G401 (cell line): ENCODE data around the gene GSG1L. TPM values are rescaled to one million over a fixed set of nuclear protein-coding genes. Genes with fewer than 3 reads are reported as not detected.
A peak's percentile ranks its signal among the peaks of the same experiment; 100 is the strongest.

ENCODE experiments used
- DNase-seq: peaks from one replicate; pipeline ENCODE4 v3.0.0-alpha.2; 2015; ENCODE audit warnings: low spot score
- in situ Hi-C: cut with HindIII; loops from 2 replicates; pipeline ENCODE4 v1.10.0; 2016; ENCODE audit warnings: low sequenced_read_pairs, mixed read lengths
- total RNA-seq: library from RNA; depleted of rRNA; stranded (reverse); fragments of >200 nt; shearing (Covaris generic); gene quantifications from 2 replicates; pipeline ENCODE4 v1.2.3, GENCODE V29; 2014

GSG1L gene
- total RNA-seq, 1 experiment from 2014 or later = not detected

DNA sequence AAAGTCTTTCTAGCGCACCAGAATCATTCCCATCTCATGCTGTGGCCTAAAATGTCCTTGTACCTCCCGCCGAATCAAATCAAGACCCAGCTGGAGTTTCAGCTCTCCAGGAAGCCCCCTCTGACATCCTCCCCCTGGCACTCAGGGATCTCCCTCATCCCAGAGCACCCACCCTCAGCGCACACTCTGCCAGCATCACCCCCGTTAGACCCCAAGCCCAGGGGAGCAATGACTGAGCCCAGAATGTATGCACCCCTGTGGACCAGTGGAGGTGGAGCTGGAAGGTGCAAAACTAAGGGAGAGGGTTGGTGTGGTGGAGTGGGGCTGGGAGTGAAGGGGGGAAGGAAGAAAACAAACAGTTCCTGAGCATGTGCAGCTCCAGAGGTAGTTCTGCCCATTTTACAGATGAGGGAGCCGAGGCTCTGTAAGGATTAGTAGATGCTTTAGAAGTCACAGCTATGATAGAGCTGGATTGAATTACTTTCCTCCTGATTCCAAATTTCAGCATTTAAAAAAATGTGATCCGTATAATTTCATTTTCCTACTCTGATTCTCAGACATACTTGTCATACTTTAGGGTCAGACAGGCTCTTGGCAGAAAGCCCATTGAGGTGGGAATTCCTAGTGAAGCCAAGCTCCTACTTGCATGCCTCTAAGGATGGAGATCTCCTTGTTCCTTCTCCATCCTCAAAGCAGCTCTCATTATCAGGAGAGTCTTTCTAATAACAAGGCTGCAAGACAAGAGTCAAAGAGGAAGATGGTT, 270.8 kb downstream of the GSG1L start:
- in situ Hi-C loops = no loop called here
- no peak for DNase-seq

DNA sequence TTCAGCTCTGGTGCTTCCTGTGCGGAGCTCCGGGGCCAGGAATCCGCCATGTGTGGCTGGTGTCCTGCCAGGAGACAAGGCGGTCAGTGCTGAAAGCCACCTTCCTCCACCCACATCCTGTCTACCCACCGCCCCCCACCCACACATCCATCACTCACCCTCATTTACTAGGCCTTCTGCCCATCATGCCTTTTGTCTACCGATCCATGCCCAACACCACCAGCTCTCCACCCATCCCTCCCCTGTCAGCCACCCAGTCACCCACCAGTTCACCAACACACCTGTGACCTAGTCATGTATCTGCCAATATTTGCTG, 272.2 kb downstream of the GSG1L start:
- in situ Hi-C loops = no loop called here
- no peak for DNase-seq

GRCh38 chr16:27790546-27791403, 272.7 kb downstream of the GSG1L start:
- no peak for DNase-seq
- in situ Hi-C loops = no loop called here

GRCh38 chr16:27789595-27790241, 273.8 kb downstream of the GSG1L start:
- in situ Hi-C loops = no loop called here
- DNase-seq = no peak

DNA sequence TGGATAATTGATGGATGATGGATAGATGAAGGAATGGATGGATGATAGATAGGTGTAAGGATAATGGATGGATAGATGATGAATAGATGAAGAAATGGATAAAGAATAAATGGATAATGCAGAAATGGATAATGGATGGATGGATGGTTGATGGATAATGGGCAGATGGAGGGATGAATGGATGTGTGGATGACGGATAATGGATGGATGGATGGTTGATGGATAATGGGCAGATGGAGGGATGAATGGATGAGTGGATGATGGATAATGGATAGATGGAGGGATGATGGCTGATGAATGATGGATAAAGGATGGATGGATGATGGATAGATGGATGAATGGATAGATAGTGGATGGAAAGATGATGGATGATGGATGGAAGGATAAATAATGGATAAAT, 274.4 kb downstream of the GSG1L start:
- DNase-seq = no peak
- in situ Hi-C loops = no loop called here

DNA sequence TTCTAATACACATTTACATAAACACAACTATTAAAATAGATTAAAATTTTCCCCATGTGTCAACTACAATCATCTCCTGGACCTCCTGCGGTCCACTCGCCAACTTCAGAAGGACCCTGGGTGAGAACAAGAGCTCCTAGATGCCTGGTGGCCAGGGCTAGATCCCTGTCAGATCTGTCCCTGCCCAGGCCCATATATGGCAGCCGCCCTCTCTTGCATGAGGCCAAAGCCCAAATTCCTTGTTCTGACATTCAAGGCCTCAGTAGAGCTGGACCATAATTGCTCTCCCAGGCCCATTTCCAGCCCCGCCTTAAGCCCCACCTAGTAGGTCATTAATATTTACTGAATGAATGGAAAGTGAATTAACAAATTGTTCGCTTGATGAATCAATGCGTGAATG, 275.8 kb downstream of the GSG1L start:
- in situ Hi-C loops = no loop called here

GRCh38 chr16:27786923-27787625, 276.4 kb downstream of the GSG1L start:
- DNase-seq = no peak
- in situ Hi-C loops = no loop called here

More for the DNA sequence above, 275.8 kb downstream of the GSG1L start:
- DNase-seq = no peak

DNA sequence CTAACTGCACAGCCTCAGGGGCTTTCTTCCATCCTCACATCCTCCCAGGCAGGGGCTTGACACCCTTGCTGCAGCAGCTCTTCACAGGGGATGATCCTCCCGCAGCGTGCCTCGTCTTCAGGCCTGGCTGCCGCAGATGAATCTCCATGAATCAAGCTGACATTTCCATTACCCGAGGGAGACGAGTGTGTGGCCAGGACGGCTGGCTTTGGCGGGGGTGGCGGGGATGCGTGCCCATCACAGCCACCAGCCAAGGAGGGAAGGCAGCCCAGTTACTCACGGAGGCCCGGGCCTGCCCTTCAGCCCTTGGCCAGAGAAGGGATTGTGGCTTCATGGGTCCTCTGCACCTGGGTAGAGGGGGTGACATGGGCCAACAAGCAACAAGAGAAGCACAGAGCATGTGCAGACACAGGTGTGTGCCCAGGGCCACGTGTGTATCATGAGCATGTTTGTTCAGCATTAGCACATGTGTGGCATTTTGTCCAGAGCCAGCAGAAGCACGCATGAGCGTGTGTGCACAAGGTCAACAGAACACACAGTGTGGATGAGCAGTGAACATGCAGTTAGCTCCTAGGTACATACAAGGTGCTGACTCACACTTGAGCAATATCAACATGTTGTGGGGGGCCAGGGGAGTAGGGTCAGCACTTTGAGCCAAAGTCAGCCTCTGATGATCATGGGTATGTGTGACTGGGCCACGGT, 277.1 kb downstream of the GSG1L start:
- DNase-seq = peak; percentile 25
- in situ Hi-C loops = no loop called here

GRCh38 chr16:27785307-27785678, 278.2 kb downstream of the GSG1L start:
- in situ Hi-C loops = no loop called here
- DNase-seq = no peak

GRCh38 chr16:27784351-27785306, 278.9 kb downstream of the GSG1L start:
- DNase-seq = no peak
- in situ Hi-C loops = no loop called here

GRCh38 chr16:27781981-27782880, 281.3 kb downstream of the GSG1L start:
- in situ Hi-C loops = no loop called here
- DNase-seq = no peak

DNA sequence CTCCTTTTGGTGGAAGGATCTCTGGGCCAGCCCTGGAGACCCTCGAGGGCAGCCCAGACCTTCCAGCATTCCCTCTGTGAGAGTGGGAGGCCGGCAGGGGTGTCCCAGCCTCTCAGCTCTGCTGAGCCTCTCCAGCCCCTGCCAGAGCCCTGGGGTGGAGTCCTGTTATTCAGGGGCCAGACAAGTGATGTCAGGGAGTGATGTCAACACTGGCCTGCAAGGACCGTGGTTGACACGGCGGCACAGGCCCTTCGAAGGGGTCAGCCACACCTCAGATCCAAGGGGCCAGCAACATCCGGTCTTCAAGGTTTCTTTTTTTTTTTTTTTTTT, 282.4 kb downstream of the GSG1L start:
- DNase-seq = no peak
- in situ Hi-C loops = no loop called here

GRCh38 chr16:27780468-27781194, 282.9 kb downstream of the GSG1L start:
- in situ Hi-C loops = no loop called here
- no peak for DNase-seq

- DNase-seq = no peak
- in situ Hi-C loops = no loop called here
Observed at GRCh38 chr16:27779641-27780164, 283.8 kb downstream of the GSG1L start.

GRCh38 chr16:27778926-27779570, 284.5 kb downstream of the GSG1L start:
- DNase-seq = peak; percentile 73
- in situ Hi-C loops = no loop called here
